CD4-positive, alpha-beta T cell treated with Interleukin-2 at 100 ng/mL for 4 hours (primary cell): ENCODE results near the gene TRAIP.
"Not testable (repeated sequence)": the region's sequence is repeated elsewhere in the genome, so short reads cannot be mapped to it uniquely, and the experiment has no call there.

ENCODE experiments used
- DNase-seq: peaks from one replicate; pipeline ENCODE4 v3.0.0-alpha.2; 2020; ENCODE audit warnings: low spot score

The TRAIP gene, protein sequence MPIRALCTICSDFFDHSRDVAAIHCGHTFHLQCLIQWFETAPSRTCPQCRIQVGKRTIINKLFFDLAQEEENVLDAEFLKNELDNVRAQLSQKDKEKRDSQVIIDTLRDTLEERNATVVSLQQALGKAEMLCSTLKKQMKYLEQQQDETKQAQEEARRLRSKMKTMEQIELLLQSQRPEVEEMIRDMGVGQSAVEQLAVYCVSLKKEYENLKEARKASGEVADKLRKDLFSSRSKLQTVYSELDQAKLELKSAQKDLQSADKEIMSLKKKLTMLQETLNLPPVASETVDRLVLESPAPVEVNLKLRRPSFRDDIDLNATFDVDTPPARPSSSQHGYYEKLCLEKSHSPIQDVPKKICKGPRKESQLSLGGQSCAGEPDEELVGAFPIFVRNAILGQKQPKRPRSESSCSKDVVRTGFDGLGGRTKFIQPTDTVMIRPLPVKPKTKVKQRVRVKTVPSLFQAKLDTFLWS

GRCh38 chr3:49856181-49857005 lies at the start of gene TRAIP:
TRAIP (minus strand) TSS chr3:49856564; CDS start chr3:49856453, 111 bp downstream.
- DNase-seq, result peak; percentile 95

- DNase-seq, result not testable (repeated sequence)
Observed at GRCh38 chr3:49904448-49904847, 48.1 kb upstream of the TRAIP start.

- DNase-seq, result peak; percentile 81
Observed at GRCh38 chr3:49903451-49904424, 47.4 kb upstream of the TRAIP start, which contains the start of gene MST1R. MST1R (minus strand) TSS chr3:49903873; CDS start chr3:49903609, 264 bp downstream.

GRCh38 chr3:49902511-49903345 lies 46.4 kb upstream of the TRAIP start:
- no peak for DNase-seq

DNA sequence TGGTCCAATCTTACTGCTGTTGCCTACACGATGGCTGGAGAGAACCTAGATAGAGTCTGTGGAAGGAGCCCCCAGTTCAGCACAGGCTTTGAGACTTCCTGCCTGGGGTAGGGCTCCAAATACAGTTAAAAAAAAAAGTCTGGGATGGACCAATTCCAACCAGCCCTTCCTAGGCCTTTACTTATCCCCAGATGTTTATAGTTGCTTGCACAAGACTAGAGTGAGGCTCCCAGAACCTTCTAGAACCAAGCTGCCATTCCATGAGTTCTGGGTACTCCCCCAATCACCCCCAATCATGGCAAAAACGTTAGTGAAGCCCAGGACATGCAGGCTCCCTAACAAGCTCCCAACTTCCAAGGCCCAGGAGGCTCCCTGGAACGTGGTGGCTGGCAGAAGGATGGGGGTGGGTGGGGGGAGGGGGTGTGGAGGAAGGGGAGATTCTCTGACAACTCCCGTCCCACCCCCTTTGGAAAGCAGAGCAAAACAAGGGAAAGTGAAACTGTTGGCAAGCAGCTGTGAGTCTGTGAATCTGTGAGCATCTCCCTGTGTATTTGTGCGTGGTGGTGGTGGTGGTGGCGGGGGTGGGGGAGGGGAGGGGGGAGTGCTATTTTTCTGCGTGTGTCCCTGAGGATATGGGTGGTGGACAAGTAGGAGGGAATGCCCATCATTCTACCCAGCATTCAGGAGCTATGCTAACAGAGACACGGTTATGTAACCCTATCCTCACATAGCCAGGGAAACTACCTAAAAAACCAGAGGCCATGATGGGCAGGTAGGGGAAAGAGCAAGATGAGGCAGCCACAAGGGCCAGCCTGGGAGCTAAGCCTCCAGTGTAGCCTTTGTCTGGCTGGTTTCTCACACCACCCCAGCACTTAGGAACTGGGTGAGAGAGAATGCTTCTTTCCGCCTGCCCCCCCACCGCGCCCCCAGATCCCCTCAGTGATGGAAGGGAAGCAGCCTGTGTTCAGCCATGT lies 45.3 kb upstream of the TRAIP start:
- no peak for DNase-seq

- DNase-seq, result no peak
Observed at GRCh38 chr3:49900491-49901153, 44.3 kb upstream of the TRAIP start.

DNA sequence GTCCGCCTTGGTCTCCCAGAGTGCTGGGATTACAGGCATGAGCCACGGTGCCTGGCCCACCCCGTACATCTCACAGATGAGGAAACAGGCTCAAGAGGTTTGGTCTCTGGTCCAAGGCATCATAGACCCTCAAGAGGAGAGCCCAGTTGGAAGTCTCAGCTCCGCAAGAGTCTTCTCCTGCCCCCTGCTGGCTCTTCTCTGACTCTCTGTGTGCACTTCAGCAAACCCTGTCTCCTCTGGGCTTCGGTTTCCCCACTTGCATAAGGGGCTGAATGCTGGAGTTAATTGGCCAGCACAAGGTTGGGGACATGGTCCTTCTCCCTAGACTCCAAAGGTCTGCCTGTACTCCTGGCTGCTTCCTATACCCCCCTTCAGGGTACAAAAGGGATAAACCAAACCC lies 43.5 kb upstream of the TRAIP start:
- no peak for DNase-seq

DNA sequence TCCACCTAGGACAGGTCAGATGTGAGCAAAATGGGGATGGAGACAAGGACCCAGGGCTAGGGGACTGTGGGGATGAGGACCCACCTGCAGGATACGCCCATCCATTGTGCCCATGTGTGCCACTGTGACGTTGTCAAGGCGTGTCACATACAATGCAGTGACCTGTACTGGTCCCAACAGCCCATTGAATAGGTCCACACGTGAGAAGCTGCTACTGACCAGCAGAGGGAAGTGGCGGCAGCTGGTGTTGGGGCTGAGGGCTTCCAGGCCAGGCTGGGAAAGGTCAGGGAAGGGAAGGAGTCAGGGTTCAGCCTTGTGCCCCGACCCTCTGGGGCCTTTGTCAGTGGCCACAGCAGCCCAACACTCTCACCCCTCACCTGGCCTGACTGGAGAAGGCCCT lies 42.6 kb upstream of the TRAIP start:
- no peak for DNase-seq

- DNase-seq, result no peak
Observed at GRCh38 chr3:49896345-49896744, 40.0 kb upstream of the TRAIP start.

DNA sequence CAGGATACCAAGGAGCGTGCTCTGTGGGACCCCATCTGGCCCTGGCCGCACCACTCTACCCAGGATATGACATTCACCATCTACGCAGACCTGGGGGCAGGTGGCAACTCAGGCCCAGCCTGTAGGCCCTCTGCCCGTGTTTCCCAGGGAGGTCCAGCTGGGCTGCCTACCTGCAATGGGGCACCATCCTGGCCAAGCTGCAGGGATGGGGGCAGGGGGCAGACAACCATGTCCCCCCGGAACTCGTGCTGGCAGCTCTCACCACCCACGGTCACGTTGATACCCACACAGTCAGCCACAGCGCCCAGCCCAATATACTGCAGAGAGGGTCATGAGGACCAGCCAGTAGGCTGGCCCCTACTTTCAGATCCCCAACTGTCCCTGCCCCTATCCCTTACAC lies 39.4 kb upstream of the TRAIP start:
- DNase-seq, result no peak

GRCh38 chr3:49889296-49889695 lies 32.9 kb upstream of the TRAIP start:
- DNase-seq, result no peak

GRCh38 chr3:49886922-49887265 lies 30.5 kb upstream of the TRAIP start:
- DNase-seq, result no peak

GRCh38 chr3:49883998-49884397 lies 27.6 kb upstream of the TRAIP start:
- no peak for DNase-seq

DNA sequence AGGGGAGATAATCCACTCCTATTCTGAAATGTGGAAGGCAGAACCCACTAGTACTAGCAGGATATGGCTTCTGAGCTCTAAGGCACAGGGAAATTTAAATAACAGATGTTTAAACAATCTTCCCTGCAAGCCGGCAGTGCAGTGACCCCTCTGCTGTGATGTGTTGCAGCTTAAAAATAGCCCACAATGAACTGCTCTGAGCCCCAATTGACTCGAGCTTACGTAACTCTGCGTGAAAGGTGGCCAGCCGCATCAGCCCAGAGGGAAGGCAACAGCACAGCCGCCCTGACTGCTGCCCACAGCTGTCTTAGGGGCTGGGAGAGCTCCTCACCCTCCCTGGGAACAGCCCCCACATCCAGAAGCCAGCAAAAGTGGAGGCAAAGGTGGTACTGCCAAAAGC lies 25.8 kb upstream of the TRAIP start:
- DNase-seq, result no peak

DNA sequence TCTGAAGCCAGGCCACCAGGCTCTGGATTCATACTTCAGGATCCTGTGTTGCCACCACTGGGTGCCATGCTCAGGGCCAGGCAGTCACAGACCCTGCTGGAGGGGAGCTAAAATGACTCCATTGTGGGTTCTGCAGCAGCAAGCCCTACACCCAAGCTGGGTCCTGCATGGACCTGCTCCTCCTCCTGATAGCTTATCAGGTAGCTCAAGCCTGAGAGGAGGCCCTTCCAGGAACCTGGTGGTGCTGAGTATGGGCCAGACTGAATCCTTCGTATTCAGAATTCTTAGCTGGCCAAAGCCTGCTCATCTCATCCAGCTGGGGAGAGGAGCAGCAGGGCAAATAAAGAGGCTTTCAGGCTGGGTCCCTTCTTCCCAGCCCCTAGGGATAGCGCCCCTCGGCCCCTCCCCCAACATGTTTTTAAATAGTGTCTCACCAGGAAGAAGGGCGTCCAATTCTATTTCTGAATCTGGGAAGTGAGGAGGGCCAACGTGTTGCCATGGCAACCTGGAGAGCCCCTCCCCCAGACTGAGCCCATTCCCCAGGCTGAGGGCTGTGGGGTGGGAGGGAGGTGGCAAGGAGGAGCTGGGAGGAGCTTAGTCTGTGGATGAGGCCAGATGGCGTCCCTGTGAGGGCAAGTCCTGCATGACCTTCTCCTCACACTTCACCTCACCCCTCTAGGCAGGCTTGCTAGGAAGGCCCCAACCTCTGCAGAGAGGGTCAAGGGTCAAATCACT lies 24.4 kb upstream of the TRAIP start:
- DNase-seq, result no peak

GRCh38 chr3:49879721-49880120 lies 23.4 kb upstream of the TRAIP start:
- no peak for DNase-seq

DNA sequence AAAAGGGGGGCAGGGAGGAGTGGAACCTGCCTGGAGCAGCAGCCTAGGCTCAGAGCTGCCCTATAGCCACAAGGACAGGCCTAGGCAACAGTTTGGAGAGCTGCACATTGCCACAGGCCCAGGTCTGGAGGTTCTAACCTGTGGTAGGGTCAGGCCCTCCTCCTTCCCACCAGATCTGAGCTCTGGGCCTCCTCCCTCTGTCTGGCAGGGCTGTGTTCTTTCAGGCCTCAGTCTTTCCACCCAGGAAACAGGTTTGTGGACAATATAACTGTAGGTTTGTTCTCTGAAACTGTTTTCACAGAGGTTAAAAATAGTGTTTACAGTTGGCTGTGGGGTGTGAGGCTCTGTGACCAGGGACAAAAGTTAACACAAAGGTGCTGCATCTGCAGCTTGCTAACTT lies 22.3 kb upstream of the TRAIP start:
- DNase-seq, result no peak

DNA sequence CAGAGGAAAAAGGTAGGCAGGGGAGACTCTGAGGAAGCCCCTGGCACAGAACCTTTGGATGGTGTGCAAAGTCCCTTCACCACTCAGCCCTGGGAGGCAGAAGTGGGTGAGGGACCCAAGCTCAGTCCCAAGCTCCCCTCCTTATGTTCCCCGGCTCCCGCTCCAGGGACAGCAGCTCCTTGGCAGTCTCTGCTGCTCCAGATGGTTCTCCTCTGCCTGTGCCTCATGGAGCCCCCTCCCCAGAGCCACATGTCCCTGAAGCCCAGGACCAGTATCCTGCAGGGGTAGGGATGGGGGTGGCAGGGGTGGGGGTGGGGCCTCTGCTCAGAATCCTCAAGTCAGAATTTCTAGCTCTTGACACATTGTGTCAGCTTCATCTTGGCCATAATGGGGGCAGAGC lies 21.4 kb upstream of the TRAIP start:
- no peak for DNase-seq

- DNase-seq, result no peak
Observed at GRCh38 chr3:49876567-49876966, 20.2 kb upstream of the TRAIP start.
